ENCODE data around the gene CDADC1. TPM values are rescaled to one million over a fixed set of nuclear protein-coding genes. Genes with fewer than 3 reads are reported as not detected.

The CDADC1 gene
- total RNA-seq, 2 experiments from 2014 or later: 12.3 to 13.7 TPM

- Mint-ChIP-seq H3K4me1 (ENCODE audit: low read depth) (peaks cover 17% of the 10 kb centered on the region), H3K4me3 (no peak overlapping the region), H3K27me3 (ENCODE audit: low read depth) (no peaks in the 10 kb centered on the region), H3K9me3 (ENCODE audit: insufficient read depth) (no peaks in the 10 kb centered on the region), H3K36me3 (ENCODE audit: low read depth) (no peaks in the 10 kb centered on the region), H3K27ac (no peak overlapping the region)
- DNase-seq: no peak
- POLR2A ChIA-PET: no interaction called here
- CTCF ChIA-PET: no interaction called here
- no peak for ATAC-seq
These were observed 57.3 kb downstream of the CDADC1 start for GRCh38 chr13:49304763-49305700.

GRCh38 chr13:49305792-49306425 lies 58.2 kb downstream of the CDADC1 start:
- Mint-ChIP-seq H3K27ac (no peak overlapping the region), H3K4me3 (no peak overlapping the region), H3K4me1 (ENCODE audit: low read depth) (peaks cover 17% of the 10 kb centered on the region), H3K9me3 (ENCODE audit: insufficient read depth) (no peaks in the 10 kb centered on the region), H3K27me3 (ENCODE audit: low read depth) (no peaks in the 10 kb centered on the region), H3K36me3 (ENCODE audit: low read depth) (no peaks in the 10 kb centered on the region)
- DNase-seq: no peak
- POLR2A ChIA-PET: no interaction called here
- no peak for ATAC-seq
- CTCF ChIA-PET: no interaction called here

GRCh38 chr13:49307365-49307764 lies 59.6 kb downstream of the CDADC1 start:
- Mint-ChIP-seq H3K27me3 (ENCODE audit: low read depth) (no peaks in the 10 kb centered on the region), H3K36me3 (ENCODE audit: low read depth) (no peaks in the 10 kb centered on the region), H3K4me1 (ENCODE audit: low read depth) (peaks cover 5% of the 10 kb centered on the region), H3K4me3 (no peak overlapping the region), H3K27ac (no peak overlapping the region), H3K9me3 (ENCODE audit: insufficient read depth) (no peaks in the 10 kb centered on the region)
- POLR2A ChIA-PET: no interaction called here
- DNase-seq (no peak), ATAC-seq (no peak)
- CTCF ChIA-PET: interaction anchor here (1.3 kb wide), 1 partner anchor 15 kb away, joined by 4 read pairs; no protein-coding TSS in a partner anchor

- H3K9me3 Mint-ChIP-seq (ENCODE audit: insufficient read depth): no peaks in the 10 kb centered on the region
- no peaks in the 10 kb centered on the region for H3K36me3 Mint-ChIP-seq (ENCODE audit: low read depth)
- no peak overlapping the region for H3K4me3 Mint-ChIP-seq
- ChIA-PET CTCF (interaction anchor here (1.3 kb wide), 1 partner anchor 15 kb away, joined by 4 read pairs; no protein-coding TSS in a partner anchor), POLR2A (no interaction called here)
- H3K27ac Mint-ChIP-seq: no peak overlapping the region
- ATAC-seq: no peak
- no peaks in the 10 kb centered on the region for H3K4me1 Mint-ChIP-seq (ENCODE audit: low read depth)
- H3K27me3 Mint-ChIP-seq (ENCODE audit: low read depth): no peaks in the 10 kb centered on the region
- no peak for DNase-seq
These were observed 60.6 kb downstream of the CDADC1 start for GRCh38 chr13:49308097-49308875.

GRCh38 chr13:49308921-49309408 lies 61.2 kb downstream of the CDADC1 start:
- no peaks in the 10 kb centered on the region for H3K9me3 Mint-ChIP-seq (ENCODE audit: insufficient read depth)

GRCh38 chr13:49310251-49310650 lies 62.5 kb downstream of the CDADC1 start:
- DNase-seq (no peak), ATAC-seq (no peak)
- POLR2A ChIA-PET: no interaction called here
- CTCF ChIA-PET: no interaction called here
- no peaks in the 10 kb centered on the region for H3K27me3 Mint-ChIP-seq (ENCODE audit: low read depth)
- no peaks in the 10 kb centered on the region for H3K4me1 Mint-ChIP-seq (ENCODE audit: low read depth)
- H3K9me3 Mint-ChIP-seq (ENCODE audit: insufficient read depth): no peaks in the 10 kb centered on the region
- no peak overlapping the region for H3K27ac Mint-ChIP-seq
- no peaks in the 10 kb centered on the region for H3K36me3 Mint-ChIP-seq (ENCODE audit: low read depth)
- H3K4me3 Mint-ChIP-seq: no peak overlapping the region

More at GRCh38 chr13:49308921-49309408, 61.2 kb downstream of the CDADC1 start:
- CTCF ChIA-PET: no interaction called here
- Mint-ChIP-seq H3K36me3 (ENCODE audit: low read depth) (no peaks in the 10 kb centered on the region), H3K27me3 (ENCODE audit: low read depth) (no peaks in the 10 kb centered on the region), H3K27ac (no peak overlapping the region), H3K4me3 (no peak overlapping the region), H3K4me1 (ENCODE audit: low read depth) (no peaks in the 10 kb centered on the region)
- no peak for ATAC-seq
- POLR2A ChIA-PET: no interaction called here
- DNase-seq: no peak

- Mint-ChIP-seq H3K9me3 (ENCODE audit: insufficient read depth) (no peaks in the 10 kb centered on the region), H3K4me3 (no peak overlapping the region), H3K4me1 (ENCODE audit: low read depth) (no peaks in the 10 kb centered on the region), H3K27ac (no peak overlapping the region), H3K36me3 (ENCODE audit: low read depth) (no peaks in the 10 kb centered on the region), H3K27me3 (ENCODE audit: low read depth) (peaks cover 2% of the 10 kb centered on the region)
- no peak for DNase-seq
- ATAC-seq: no peak
- POLR2A ChIA-PET: no interaction called here
- CTCF ChIA-PET: no interaction called here
These were observed 64.1 kb downstream of the CDADC1 start for GRCh38 chr13:49311816-49312215.

- no peaks in the 10 kb centered on the region for H3K9me3 Mint-ChIP-seq (ENCODE audit: insufficient read depth)
- ChIA-PET POLR2A (interaction anchor here (0.5 kb wide), 1 partner anchor 173 kb away, joined by 4 read pairs; no protein-coding TSS in a partner anchor), CTCF (interaction anchor here (1.0 kb wide), 1 partner anchor 292 kb away, joined by 3 read pairs; no protein-coding TSS in a partner anchor)
- ATAC-seq (no peak), DNase-seq (no peak)
- no peak overlapping the region for H3K4me3 Mint-ChIP-seq
- no peak overlapping the region for H3K27ac Mint-ChIP-seq
- H3K4me1 Mint-ChIP-seq (ENCODE audit: low read depth): no peaks in the 10 kb centered on the region
- no peaks in the 10 kb centered on the region for H3K36me3 Mint-ChIP-seq (ENCODE audit: low read depth)
- peaks cover 2% of the 10 kb centered on the region for H3K27me3 Mint-ChIP-seq (ENCODE audit: low read depth)
These were observed 66.7 kb downstream of the CDADC1 start for GRCh38 chr13:49314344-49314882.

- DNase-seq (no peak), ATAC-seq (no peak)
- Mint-ChIP-seq H3K36me3 (ENCODE audit: low read depth) (no peaks in the 10 kb centered on the region), H3K9me3 (ENCODE audit: insufficient read depth) (no peaks in the 10 kb centered on the region), H3K27ac (no peak overlapping the region), H3K27me3 (ENCODE audit: low read depth) (peaks cover 2% of the 10 kb centered on the region), H3K4me1 (ENCODE audit: low read depth) (no peaks in the 10 kb centered on the region), H3K4me3 (no peak overlapping the region)
- ChIA-PET CTCF (no interaction called here), POLR2A (no interaction called here)
These were observed 67.4 kb downstream of the CDADC1 start for GRCh38 chr13:49315036-49315565.

GRCh38 chr13:49315756-49316482 lies 68.2 kb downstream of the CDADC1 start:
- CTCF ChIA-PET: no interaction called here
- DNase-seq (no peak), ATAC-seq (no peak)
- Mint-ChIP-seq H3K4me1 (ENCODE audit: low read depth) (peaks cover 8% of the 10 kb centered on the region), H3K27me3 (ENCODE audit: low read depth) (peaks cover 2% of the 10 kb centered on the region), H3K4me3 (no peak overlapping the region), H3K36me3 (ENCODE audit: low read depth) (no peaks in the 10 kb centered on the region), H3K27ac (no peak overlapping the region), H3K9me3 (ENCODE audit: insufficient read depth) (no peaks in the 10 kb centered on the region)
- POLR2A ChIA-PET: no interaction called here

- Mint-ChIP-seq H3K4me1 (ENCODE audit: low read depth) (peaks cover 14% of the 10 kb centered on the region), H3K36me3 (ENCODE audit: low read depth) (no peaks in the 10 kb centered on the region), H3K27ac (no peak overlapping the region), H3K9me3 (ENCODE audit: insufficient read depth) (no peaks in the 10 kb centered on the region), H3K4me3 (no peak overlapping the region), H3K27me3 (ENCODE audit: low read depth) (peaks cover 2% of the 10 kb centered on the region)
- CTCF ChIA-PET: no interaction called here
- ATAC-seq (no peak), DNase-seq (no peak)
- POLR2A ChIA-PET: no interaction called here
These were observed 71.8 kb downstream of the CDADC1 start for GRCh38 chr13:49319551-49319950.
